Brain pericyte (primary cell): Measurements from ENCODE around the gene MYT1.
"Not testable (repeated sequence)": the region's sequence is repeated elsewhere in the genome, so short reads cannot be mapped to it uniquely, and the experiment has no call there.

Experiments used
- DNase-seq: peaks from one replicate; pipeline ENCODE4 v3.0.0-alpha.2; 2012; ENCODE audit warnings: low read depth, low spot score

The MYT1 gene

GRCh38 chr20:64164123-64164836, at the start of gene MYT1:
Gene MYT1, plus strand, starts transcription at chr20:64164452. Its CDS starts 34,410 bp downstream, at chr20:64198862.
- DNase-seq = no peak

DNA sequence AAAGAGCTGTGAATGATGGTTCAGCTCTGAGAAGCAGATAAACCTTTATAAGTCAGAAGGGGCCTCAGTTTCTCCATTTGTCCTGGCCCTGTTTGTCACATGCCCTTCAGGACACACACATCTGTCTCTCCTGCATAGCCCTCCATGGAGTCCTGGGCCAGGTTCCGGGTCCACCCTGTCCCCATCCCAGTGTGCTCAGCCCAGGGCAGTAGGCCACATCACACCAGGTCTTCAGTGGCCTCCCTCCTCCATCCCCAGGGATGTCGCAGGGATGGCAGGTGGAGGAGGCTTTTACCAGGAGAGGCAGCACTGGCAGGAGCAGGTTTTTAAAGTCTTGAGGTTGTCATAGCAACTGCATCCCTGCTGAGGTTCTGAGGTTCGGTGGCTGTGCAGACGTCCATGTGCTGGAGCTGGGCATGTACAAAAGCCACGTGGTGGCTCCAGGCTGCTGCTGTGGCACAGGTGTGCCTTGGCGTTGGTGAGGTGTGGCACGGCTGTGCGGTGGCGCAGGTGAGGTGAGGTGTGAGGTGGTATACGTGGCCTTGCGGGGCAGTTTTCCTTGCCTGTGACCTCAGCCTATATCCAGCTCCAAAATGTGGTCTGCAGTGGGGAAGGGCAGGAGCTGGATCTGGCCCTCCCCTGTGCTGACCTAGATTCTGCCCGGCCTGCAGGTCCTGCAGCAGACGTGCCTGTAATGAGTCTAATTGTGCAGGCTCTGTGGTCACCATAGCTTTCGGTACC, 48.9 kb upstream of the MYT1 start:
- no peak for DNase-seq

GRCh38 chr20:64116016-64116415, 48.2 kb upstream of the MYT1 start:
- no peak for DNase-seq

DNA sequence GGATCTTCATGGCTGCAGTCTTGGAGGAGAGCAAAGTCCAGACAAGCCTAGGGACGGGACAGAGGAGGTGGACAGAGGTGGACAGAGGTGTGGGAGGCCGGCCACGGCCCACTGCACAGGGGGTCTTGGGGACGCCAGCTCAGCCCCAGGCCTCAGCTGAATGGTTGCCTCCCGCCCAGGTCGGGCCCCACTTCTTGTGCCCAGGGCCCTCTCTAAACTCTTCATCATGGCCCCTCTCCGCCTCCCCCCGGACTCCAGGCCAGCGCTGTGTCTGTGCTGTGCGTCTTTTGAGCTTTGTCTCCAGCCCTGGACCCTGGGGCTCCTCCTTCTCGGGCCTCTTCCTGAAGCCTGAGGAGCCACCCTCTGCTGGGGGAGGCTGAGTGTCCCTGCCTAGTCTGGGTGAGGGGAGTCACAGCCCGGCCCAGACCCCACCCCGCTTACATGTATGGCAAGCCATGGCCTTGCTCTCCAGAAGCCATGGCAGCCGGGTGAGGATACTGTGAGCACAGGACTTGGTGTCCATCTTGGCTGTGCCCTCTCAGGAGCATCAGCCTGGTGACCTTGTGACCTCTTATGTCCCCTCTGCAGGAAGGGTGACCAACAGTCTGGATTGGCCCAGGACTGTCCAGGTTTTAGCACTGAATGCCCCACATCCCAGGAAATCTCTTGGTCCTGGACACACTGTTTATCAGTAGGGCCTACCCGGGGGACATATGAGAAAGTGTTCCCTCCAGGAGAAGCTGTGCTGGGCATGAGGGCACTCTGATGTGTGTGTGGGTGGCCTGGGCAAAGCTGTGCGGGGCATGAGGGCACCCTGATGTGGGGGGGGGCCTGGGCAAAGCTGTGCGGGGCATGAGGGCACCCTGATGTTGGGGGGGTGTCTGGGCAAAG, 47.5 kb upstream of the MYT1 start:
- no peak for DNase-seq

DNA sequence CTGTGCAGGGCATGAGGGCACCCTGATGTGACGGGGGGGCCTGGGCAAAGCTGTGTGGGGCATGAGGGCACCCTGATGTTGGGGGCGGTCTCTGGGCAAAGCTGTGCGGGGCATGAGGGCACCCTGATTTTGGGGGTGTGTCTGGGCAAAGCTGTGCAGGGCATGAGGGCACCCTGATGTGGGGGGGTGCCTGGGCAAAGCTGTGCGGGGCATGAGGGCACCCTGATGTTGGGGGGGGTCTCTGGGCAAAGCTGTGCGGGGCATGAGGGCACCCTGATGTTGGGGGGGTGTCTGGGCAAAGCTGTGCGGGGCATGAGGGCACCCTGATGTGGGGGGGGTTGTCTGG, 46.8 kb upstream of the MYT1 start:
- DNase-seq = not testable (repeated sequence)

- DNase-seq = no peak
Measured at GRCh38 chr20:64119301-64119680, 45.0 kb upstream of the MYT1 start.

GRCh38 chr20:64119681-64120341, 44.4 kb upstream of the MYT1 start:
- DNase-seq = no peak

DNA sequence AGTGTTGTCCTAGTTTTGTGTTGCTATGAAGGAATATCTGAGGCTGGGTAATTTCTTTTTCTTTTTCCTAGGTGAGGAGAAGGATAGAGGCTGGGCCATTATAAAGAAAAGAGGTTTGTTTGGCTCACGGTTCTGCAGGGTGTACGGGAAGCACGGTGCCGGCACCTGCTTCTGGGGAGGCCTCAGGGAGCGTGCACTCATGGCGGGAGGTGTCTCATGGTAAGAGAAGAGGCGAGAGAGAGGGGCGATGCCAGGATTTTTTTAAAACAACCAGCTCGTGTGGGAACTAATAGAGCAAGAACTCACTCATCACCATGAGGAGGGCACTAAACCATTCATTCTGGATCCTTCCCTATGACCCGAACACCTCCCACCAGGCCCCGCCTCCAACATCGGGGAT, 42.7 kb upstream of the MYT1 start:
- DNase-seq = no peak

DNA sequence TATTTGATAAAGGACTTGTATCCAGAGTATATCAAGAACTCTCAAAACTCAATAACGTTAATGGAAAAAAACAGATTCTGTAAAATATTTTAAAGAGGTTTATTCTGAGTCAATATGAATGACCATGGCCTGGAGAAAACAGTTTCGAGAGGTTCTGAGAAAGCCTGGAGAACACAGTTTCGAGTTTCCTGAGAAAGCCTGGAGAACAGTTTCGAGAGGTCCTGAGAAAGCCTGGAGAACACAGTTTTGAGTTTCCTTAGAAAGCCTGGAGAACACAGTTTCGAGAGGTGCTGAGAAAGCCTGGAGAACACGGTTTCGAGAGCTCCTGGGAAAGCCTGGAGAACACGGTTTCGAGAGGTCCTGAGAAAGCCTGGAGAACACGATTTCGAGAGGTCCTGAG, 41.3 kb upstream of the MYT1 start:
- DNase-seq = not testable (repeated sequence)

- DNase-seq = not testable (repeated sequence)
Measured at GRCh38 chr20:64123517-64123916, 40.7 kb upstream of the MYT1 start.

DNA sequence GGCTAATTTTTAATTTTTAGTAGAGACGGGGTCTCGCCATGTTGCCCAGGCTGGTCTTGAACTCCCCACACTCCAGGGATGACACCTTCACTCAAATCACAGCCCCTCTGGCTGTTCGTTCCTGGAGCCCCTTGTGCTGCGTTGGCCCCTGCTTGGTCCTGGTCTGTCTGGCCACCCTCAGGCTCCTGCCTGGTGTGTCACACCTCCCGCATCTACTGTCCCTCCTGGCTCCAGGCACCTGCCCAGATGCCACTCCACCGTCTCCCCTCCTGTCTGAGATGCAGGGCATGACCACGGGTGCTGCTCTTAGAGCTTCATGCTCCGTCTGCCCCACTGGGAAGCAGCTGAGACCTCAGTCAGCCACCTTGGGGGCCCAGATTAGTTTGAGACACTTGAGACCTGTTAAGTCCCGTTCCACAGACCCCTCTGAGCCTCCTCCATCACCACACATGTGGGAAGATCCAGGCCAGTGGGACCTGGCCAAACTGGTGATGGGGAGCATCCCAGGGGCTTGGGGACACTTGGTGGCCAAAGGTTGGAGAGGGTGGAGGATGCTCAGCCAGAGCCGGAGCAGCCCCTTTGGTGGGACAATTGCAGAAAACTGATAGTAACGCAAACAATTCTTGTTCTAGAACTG, 35.0 kb upstream of the MYT1 start:
- no peak for DNase-seq

DNA sequence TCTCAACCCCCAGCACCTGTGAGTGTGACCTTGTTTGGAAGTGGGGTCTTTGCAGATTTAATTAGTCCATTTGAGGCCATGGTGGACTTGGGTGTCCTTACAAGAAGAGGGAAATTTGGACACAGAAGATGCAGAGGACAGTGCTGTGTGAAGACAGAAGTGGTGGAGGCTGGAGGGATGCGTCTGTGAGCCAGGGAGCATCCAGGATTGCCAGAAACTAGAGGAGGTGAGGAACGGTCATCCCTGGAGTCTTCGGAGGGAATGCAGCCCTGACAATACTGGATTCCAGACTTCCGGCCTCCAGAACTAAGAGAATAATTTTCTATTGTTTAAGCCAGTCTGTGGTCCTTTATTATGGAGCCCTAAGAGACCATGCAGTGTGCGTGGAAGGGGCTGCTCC, 34.0 kb upstream of the MYT1 start:
- DNase-seq = no peak

- DNase-seq = no peak
Measured at GRCh38 chr20:64130876-64131275, 33.4 kb upstream of the MYT1 start.

GRCh38 chr20:64131406-64131805, 32.8 kb upstream of the MYT1 start:
- DNase-seq = no peak

- no peak for DNase-seq
Measured at GRCh38 chr20:64133951-64134407, 30.3 kb upstream of the MYT1 start.

- not testable (repeated sequence) for DNase-seq
Measured at GRCh38 chr20:64134744-64135143, 29.5 kb upstream of the MYT1 start.

- DNase-seq = no peak
Measured at GRCh38 chr20:64136004-64136710, 28.1 kb upstream of the MYT1 start.

DNA sequence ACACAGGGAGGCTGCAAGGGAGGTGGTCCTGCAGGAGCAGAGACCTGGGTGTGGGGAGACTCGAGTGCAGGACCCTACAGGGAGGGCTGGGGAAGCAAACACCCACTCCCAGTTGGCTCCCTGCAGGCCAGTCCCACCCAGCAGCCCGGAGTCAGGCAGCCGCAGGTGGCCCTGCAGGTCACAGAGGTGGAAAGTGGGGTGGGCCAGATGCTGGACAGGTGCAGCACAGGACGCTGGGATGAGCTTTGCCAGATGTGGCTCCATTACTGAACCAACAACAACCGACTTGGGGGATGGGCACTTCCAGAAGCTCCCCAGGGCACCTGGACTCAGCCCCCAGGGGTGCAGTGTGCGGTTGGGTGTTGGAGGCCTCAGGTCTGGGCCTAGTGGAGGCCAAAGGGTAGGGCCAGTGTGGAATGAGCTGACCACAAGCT, 26.6 kb upstream of the MYT1 start:
- no peak for DNase-seq

GRCh38 chr20:64138276-64138815, 25.9 kb upstream of the MYT1 start:
- no peak for DNase-seq
